ENCODE data around the gene PIK3R1. TPM values are rescaled to one million over a fixed set of nuclear protein-coding genes. Genes with fewer than 3 reads are reported as not detected.

PIK3R1 gene
- total and polyA plus RNA-seq, 10 of the 15 experiments (the other 5 are each of a cell fraction or from before 2014, with no cell fraction given): 7.8 to 38.4 (median 15.7) TPM

GRCh38 chr5:68242743-68243142, 27.2 kb downstream of the PIK3R1 start (continued):
- TF ChIP-seq CUX1 (IDR thresholded peaks at IDR 0.05; ENCODE audit: insufficient replicate concordance, low read depth, low read length): no peak

GRCh38 chr5:68243251-68243650, 27.7 kb downstream of the PIK3R1 start:
- H3K79me2 ChIP-seq (ENCODE audit: control insufficient read depth, insufficient read depth, low read length): peaks cover 15% of the 10 kb centered on the region
- POLR2A ChIA-PET: interaction anchor here (1.5 kb wide), 1 partner anchor 27 kb away, joined by 4 read pairs; no protein-coding TSS in a partner anchor
- CTCF ChIA-PET: interaction anchor here (1.5 kb wide), 1 partner anchor 997 kb away, joined by 4 read pairs; no protein-coding TSS in a partner anchor
- RAD21 ChIA-PET (ENCODE audit: unreplicated experiment): interaction anchor here (1.5 kb wide), 1 partner anchor 9 kb away, joined by 5 read pairs; no protein-coding TSS in a partner anchor
- TF ChIP-seq ZNF207 (IDR thresholded peaks at IDR 0.05; ENCODE audit: borderline replicate concordance): no peak
- TF ChIP-seq SIN3A (IDR thresholded peaks at IDR 0.05; ENCODE audit: low read depth, low read length): no peak
- TF ChIP-seq JUND (IDR thresholded peaks at IDR 0.05; ENCODE audit: low read depth, low read length): no peak
- TF ChIP-seq, protein P1, sequence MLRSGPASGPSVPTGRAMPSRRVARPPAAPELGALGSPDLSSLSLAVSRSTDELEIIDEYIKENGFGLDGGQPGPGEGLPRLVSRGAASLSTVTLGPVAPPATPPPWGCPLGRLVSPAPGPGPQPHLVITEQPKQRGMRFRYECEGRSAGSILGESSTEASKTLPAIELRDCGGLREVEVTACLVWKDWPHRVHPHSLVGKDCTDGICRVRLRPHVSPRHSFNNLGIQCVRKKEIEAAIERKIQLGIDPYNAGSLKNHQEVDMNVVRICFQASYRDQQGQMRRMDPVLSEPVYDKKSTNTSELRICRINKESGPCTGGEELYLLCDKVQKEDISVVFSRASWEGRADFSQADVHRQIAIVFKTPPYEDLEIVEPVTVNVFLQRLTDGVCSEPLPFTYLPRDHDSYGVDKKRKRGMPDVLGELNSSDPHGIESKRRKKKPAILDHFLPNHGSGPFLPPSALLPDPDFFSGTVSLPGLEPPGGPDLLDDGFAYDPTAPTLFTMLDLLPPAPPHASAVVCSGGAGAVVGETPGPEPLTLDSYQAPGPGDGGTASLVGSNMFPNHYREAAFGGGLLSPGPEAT (IDR thresholded peaks at IDR 0.05; ENCODE audit: low read depth): no peak
- no peak for TF ChIP-seq TBL1XR1 (IDR thresholded peaks at IDR 0.05; ENCODE audit: low read depth, low read length)
- TF ChIP-seq, protein P2, sequence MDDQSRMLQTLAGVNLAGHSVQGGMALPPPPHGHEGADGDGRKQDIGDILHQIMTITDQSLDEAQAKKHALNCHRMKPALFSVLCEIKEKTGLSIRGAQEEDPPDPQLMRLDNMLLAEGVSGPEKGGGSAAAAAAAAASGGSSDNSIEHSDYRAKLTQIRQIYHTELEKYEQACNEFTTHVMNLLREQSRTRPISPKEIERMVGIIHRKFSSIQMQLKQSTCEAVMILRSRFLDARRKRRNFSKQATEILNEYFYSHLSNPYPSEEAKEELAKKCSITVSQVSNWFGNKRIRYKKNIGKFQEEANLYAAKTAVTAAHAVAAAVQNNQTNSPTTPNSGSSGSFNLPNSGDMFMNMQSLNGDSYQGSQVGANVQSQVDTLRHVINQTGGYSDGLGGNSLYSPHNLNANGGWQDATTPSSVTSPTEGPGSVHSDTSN (IDR thresholded peaks at IDR 0.05; ENCODE audit: insufficient replicate concordance, low read depth, low read length): no peak
- TF ChIP-seq RBBP5 (conservative IDR thresholded peaks at IDR 0.05): no peak
- TF ChIP-seq EED (IDR thresholded peaks at IDR 0.05; ENCODE audit: low read depth): no peak
- TF ChIP-seq PML (IDR thresholded peaks at IDR 0.05; ENCODE audit: low read length): no peak
- TF ChIP-seq ZNF384 (IDR thresholded peaks at IDR 0.05; ENCODE audit: borderline replicate concordance, low read depth, low read length): no peak
- no peak overlapping the region for H3K4me2 ChIP-seq (ENCODE audit: control insufficient read depth, insufficient read depth)
- ATAC-seq (no peak), FAIRE-seq (no peak), DNase-seq (ENCODE audit: low read depth, low spot score) (no peak)
- H3K27ac ChIP-seq (ENCODE audit: control insufficient read depth, insufficient read depth): no peak overlapping the region
- no peak overlapping the region for H3K9ac ChIP-seq (ENCODE audit: control insufficient read depth, insufficient read depth, low read length)
- no peaks in the 10 kb centered on the region for H4K20me1 ChIP-seq (ENCODE audit: control insufficient read depth, insufficient read depth)
- H3K9me3 ChIP-seq (replicated peaks; ENCODE audit: control insufficient read depth, insufficient read depth, low read length): no peaks in the 10 kb centered on the region
- H3K36me3 ChIP-seq (ENCODE audit: control insufficient read depth in 2 of 2, insufficient read depth in 2 of 2, low read length in 1 of 2): 0 out of 4 replicates have a peak, but pooled peaks cover 0 to 4% of the 10 kb centered on the region in 2 experiments
- SMC1A ChIA-PET (ENCODE audit: uncharacterized antibody, unreplicated experiment): interaction anchor here (0.8 to 1.4 kb wide), 4 partner anchors 15 to 30 kb away, joined by 3 to 8 read pairs (median 5); no protein-coding TSS in a partner anchor
- BruUV-seq (replicated peaks): no TSS peak
- H3K4me1 ChIP-seq (ENCODE audit: control insufficient read depth, insufficient read depth, low read length): peaks cover 19% of the 10 kb centered on the region; the same call in 1 of the 2 replicates
- intact Hi-C loops (cut with micrococcal nuclease; ENCODE audit: unreplicated experiment) (loop anchor here (5.0 kb wide), 1 partner anchor 171 kb away; no protein-coding TSS in a partner anchor), in situ Hi-C loops (cut with MboI) (no loop called here)
- no peaks in the 10 kb centered on the region for H3K27me3 ChIP-seq (replicated peaks in 1 of 2; ENCODE audit: control insufficient read depth in 2 of 2, insufficient read depth in 2 of 2, low read length in 1 of 2)
- H3K4me3 ChIP-seq: no peak overlapping the region
- no peak overlapping the region for H2AFZ ChIP-seq (ENCODE audit: control insufficient read depth, low read depth, low read length)
- 100% methylated on average over 2 of the region's 2 CpGs for whole genome bisulfite sequencing (ENCODE audit: insufficient coverage, insufficient replicate concordance, low lambda C conversion rate, missing lambda C conversion rate)

All from GM12878 (cell line).